Activated CD4-positive, alpha-beta T cell treated with anti-CD3 and anti-CD28 coated beads for 36 hours (primary cell): ENCODE measurements around the gene ZNF574. TPM values are rescaled to one million over a fixed set of nuclear protein-coding genes. Genes with fewer than 3 reads are reported as not detected.
A peak's percentile ranks its signal among the peaks of the same experiment; 100 is the strongest.

Experiments used
- ATAC-seq: fragments of 200-7000 bp; cut with Tn5 transposase; one replicate; pipeline ENCODE4 v1.10.0; 2021; ENCODE audit warnings: mild to moderate bottlenecking, moderate library complexity
- CTCF ChIA-PET: fragments of 350-600 bp; sonication (Branson Sonifier 250); formaldehyde crosslinking; loops from one replicate; lab custom pipeline; 2021; ENCODE audit warnings: antibody characterized with exemption; lab: Charles Lee
- POLR2A ChIA-PET: fragments of 350-600 bp; sonication (Branson Sonifier 250); formaldehyde crosslinking; loops from one replicate; lab custom pipeline; 2021; ENCODE audit warnings: antibody characterized with exemption, inconsistent platforms; lab: Charles Lee
- DNase-seq: peaks from one replicate; pipeline ENCODE4 v3.0.0-alpha.2; 2020
- H3K27ac Mint-ChIP-seq: one replicate; pipeline ENCODE4 v1.8.0; 2021; ENCODE audit warnings: mixed read lengths
- H3K27me3 Mint-ChIP-seq: one replicate; pipeline ENCODE4 v1.8.0; 2021; ENCODE audit warnings: mixed read lengths
- H3K36me3 Mint-ChIP-seq: one replicate; pipeline ENCODE4 v1.8.0; 2021; ENCODE audit warnings: low read depth, mixed read lengths
- H3K4me1 Mint-ChIP-seq: one replicate; pipeline ENCODE4 v1.8.0; 2021; ENCODE audit warnings: mixed read lengths
- H3K4me3 Mint-ChIP-seq: one replicate; pipeline ENCODE4 v1.8.0; 2021; ENCODE audit warnings: mild to moderate bottlenecking, moderate library complexity, mixed read lengths
- H3K9me3 Mint-ChIP-seq: one replicate; pipeline ENCODE4 v1.8.0; 2021; ENCODE audit warnings: low read depth, mixed read lengths
- intact Hi-C, 2 experiments: fragments of 100-400 bp; cut with DNase I in 1 of 2; cut with micrococcal nuclease in 1 of 2; formaldehyde crosslinking; loops; one replicate each; pipeline versions ENCODE4 v1.14.2 to v1.15.1; 2022 to 2024; cut with DNase I, micrococcal nuclease
- total RNA-seq, 2 experiments: library from RNA; stranded (reverse); gene quantifications; one replicate each; pipeline ENCODE4 v1.2.3, GENCODE V29; 2021

ZNF574 gene
- total RNA-seq, 2 experiments from 2014 or later: 10.7 to 14.8 TPM

DNA sequence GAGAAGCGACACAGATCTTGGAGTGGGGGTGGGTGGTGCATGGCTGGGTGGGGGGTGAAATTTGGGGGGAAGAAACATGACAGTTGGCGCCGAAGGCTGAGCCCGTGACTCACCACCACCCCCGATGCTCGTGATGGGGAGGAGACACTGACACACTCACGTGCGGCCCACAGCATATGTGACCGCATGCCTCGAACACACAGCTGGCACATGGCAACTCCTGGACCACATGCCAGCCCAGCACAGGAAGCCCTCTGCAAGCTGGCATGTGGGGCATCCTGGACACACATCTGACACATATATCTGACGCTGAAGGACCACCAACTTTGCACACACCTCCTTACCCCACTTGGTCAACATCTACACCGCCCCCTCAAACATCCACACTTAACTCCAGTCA is 4.7 kb upstream of the ZNF574 start:
- ATAC-seq: no peak
- no peak for DNase-seq
- H3K4me3 Mint-ChIP-seq: no peak overlapping the region
- intact Hi-C loops: no loop called here
- H3K4me1 Mint-ChIP-seq: peaks cover 5% of the 10 kb centered on the region
- CTCF ChIA-PET: interaction anchor here (0.5 to 1.1 kb wide), 2 partner anchors 39 to 111 kb away, joined by 3 read pairs; no protein-coding TSS in a partner anchor
- H3K9me3 Mint-ChIP-seq: no peaks in the 10 kb centered on the region
- H3K36me3 Mint-ChIP-seq: peaks cover 4% of the 10 kb centered on the region
- POLR2A ChIA-PET: no interaction called here
- H3K27me3 Mint-ChIP-seq: no peaks in the 10 kb centered on the region
- H3K27ac Mint-ChIP-seq: no peak overlapping the region

DNA sequence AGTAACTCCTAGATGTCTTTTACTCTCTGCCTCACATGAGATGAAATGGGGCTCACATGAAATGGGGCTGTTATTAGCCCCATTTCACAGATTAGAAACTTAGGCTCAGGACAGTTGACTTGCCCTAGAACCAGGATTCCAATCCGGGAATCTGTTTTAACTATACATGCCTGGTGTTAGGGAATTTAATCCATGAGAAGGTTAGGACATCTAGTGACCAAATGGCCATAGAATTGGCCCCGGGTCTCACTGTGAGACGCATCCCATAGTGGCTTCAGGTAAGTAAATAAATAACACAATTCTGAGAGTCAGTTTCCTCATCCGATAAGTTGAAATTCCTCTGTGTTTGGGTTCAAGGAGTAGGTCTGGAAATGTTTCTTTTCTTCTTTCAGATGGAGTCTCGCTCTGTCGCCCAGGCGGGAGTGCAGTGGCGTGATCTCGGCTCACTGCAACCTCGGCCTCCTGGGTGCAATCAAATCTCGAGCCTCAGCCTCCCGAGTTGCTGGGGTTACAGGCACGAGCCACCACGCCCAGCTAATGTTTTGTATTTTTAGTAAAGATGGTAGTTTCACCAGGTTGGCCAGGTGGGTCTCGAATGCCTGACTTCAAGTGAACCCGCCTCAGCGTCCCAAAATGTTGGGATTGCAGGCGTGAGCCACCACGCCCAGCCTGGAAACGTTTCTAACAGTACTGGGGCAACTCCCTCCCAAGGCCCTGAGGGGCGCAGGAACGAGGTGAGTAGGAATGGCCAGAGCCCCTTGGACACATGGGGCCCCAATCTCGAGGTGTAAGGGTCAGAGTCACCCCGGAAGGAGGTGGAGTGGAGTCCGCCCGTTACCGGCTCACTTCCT is 1.2 kb upstream of the ZNF574 start:
- H3K4me3 Mint-ChIP-seq: peak overlapping the region; percentile 89
- no peaks in the 10 kb centered on the region for H3K27me3 Mint-ChIP-seq
- peak overlapping the region; percentile 99 for H3K27ac Mint-ChIP-seq
- CTCF ChIA-PET: no interaction called here
- no peaks in the 10 kb centered on the region for H3K9me3 Mint-ChIP-seq
- intact Hi-C loops: loop anchor here (1.0 to 5.0 kb wide), 12 partner anchors 23 to 1693 kb away; partner anchors contain the start of genes DEDD2 (in 1 of the 2), GSK3A (in 1 of the 2), HNRNPUL1 (in 1 of the 2) and PAFAH1B3 (in 1 of the 2)
- peaks cover 17% of the 10 kb centered on the region for H3K36me3 Mint-ChIP-seq
- POLR2A ChIA-PET: no interaction called here
- ATAC-seq: no peak
- DNase-seq: peak; percentile 30
- H3K4me1 Mint-ChIP-seq: peaks cover 27% of the 10 kb centered on the region

- H3K4me1 Mint-ChIP-seq: peaks cover 27% of the 10 kb centered on the region
- peak; percentile 0 for ATAC-seq
- no peak for DNase-seq
These were observed 676 bp upstream of the ZNF574 start for GRCh38 chr19:42075364-42075615.

DNA sequence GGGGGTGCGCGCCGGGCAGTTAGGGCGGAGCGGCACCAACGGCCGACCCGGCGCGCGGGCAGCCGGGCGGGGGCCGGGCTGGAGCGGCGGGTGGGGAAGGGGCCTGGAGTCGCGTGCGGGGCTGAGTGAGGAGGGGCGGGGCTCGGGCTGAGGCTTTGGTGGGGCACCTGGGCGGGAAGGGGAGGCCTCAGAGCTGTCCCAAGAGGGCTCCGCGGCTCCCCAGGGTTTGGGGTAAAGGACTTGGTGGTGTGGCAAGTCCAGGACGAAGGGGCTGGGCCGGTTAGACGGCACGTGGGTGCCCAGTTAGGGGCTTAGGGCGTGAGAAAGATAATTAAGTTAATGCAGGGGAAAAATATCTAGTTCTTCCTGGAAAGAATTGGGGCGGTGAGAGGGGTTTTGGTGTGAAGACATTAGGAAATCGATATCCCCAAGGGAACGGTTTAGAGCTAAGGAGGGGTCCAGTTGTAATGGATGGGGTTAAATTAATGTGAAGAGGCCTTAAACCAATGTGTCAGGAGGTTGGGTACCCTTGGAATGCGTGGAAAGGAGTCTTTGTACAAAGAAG is 496 bp downstream of the ZNF574 start:
- CTCF ChIA-PET: interaction anchor here (0.6 to 1.3 kb wide), 7 partner anchors 22 to 545 kb away, joined by 3 to 5 read pairs (median 3); partner anchors contain the start of gene GSK3A

More at GRCh38 chr19:42075364-42075615, 676 bp upstream of the ZNF574 start:
- ChIA-PET CTCF (no interaction called here), POLR2A (no interaction called here)
- peak overlapping the region; percentile 99 for H3K27ac Mint-ChIP-seq
- H3K4me3 Mint-ChIP-seq: peak overlapping the region; percentile 89
- no peaks in the 10 kb centered on the region for H3K27me3 Mint-ChIP-seq
- H3K36me3 Mint-ChIP-seq: peaks cover 17% of the 10 kb centered on the region
- no peaks in the 10 kb centered on the region for H3K9me3 Mint-ChIP-seq
- intact Hi-C loops: loop anchor here (1.0 to 5.0 kb wide), 12 partner anchors 24 to 1692 kb away; partner anchors contain the start of genes DEDD2 (in 1 of the 2), GSK3A (in 1 of the 2), HNRNPUL1 (in 1 of the 2) and PAFAH1B3 (in 1 of the 2)

DNA sequence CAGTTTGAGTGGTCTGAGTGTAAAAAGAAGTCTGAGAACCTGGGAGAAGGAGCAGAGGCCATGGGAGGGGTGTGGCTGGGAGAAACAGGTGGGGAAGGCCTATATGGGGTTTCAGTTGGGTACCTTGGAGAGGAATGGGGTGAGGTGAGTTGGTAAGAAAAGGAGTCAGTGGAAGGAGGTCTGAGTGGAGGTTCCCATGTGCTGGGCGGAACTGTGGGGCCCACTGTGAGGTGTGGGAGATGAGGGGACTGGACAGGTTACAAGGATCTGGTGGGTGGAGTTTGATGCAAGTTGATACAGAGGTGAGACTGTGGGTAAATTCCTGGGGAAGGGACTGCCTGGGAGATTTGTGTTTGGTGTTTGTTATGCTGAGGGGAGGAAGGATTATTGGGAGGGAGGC is 2.1 kb downstream of the ZNF574 start:
- DNase-seq (no peak), ATAC-seq (no peak)
- Mint-ChIP-seq H3K36me3 (peaks cover 27% of the 10 kb centered on the region), H3K4me1 (peaks cover 30% of the 10 kb centered on the region), H3K9me3 (no peaks in the 10 kb centered on the region), H3K27ac (peak overlapping the region; percentile 91), H3K27me3 (no peaks in the 10 kb centered on the region), H3K4me3 (peak overlapping the region; percentile 89)
- intact Hi-C loops: loop anchor here (5.0 kb wide), 4 partner anchors 191 to 1689 kb away; partner anchors contain the start of gene HNRNPUL1 (in 1 of the 2)
- POLR2A ChIA-PET: no interaction called here
- CTCF ChIA-PET: no interaction called here

More for the DNA sequence above, 496 bp downstream of the ZNF574 start:
- no peak for ATAC-seq
- H3K4me1 Mint-ChIP-seq: peaks cover 30% of the 10 kb centered on the region
- no peaks in the 10 kb centered on the region for H3K27me3 Mint-ChIP-seq
- peak overlapping the region; percentile 91 for H3K27ac Mint-ChIP-seq
- H3K36me3 Mint-ChIP-seq: peaks cover 20% of the 10 kb centered on the region
- peak; percentile 63 for DNase-seq
- intact Hi-C loops: loop anchor here (1.0 to 5.0 kb wide), 11 partner anchors 45 to 1691 kb away; partner anchors contain the start of genes DEDD2 (in 1 of the 2), HNRNPUL1 (in 1 of the 2), MEGF8 (in 1 of the 2) and POU2F2 (in 1 of the 2)
- H3K4me3 Mint-ChIP-seq: peak overlapping the region; percentile 89
- H3K9me3 Mint-ChIP-seq: no peaks in the 10 kb centered on the region
- POLR2A ChIA-PET: interaction anchor here (0.6 to 1.0 kb wide), 4 partner anchors 42 to 859 kb away, joined by 3 to 5 read pairs (median 4); partner anchors contain the start of gene RPS19

DNA sequence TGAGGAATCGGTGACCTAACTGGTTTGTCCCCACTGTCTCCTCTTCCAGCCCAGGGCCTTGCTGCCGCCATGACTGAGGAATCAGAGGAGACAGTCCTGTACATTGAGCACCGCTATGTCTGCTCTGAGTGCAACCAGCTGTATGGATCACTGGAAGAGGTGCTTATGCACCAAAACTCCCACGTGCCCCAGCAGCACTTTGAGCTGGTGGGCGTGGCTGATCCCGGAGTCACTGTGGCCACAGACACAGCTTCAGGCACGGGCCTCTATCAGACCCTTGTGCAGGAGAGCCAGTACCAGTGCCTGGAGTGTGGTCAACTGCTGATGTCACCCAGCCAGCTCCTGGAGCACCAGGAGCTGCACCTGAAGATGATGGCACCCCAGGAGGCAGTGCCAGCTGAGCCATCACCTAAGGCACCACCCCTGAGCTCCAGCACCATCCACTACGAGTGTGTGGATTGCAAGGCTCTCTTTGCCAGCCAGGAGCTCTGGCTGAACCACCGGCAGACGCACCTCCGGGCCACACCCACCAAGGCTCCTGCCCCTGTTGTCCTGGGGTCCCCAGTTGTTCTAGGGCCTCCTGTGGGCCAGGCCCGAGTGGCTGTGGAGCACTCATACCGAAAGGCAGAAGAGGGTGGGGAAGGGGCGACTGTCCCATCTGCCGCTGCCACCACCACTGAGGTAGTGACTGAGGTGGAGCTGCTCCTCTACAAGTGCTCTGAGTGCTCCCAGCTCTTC is 2.7 kb downstream of the ZNF574 start:
- POLR2A ChIA-PET: interaction anchor here (0.5 kb wide), 1 partner anchor 69 kb away, joined by 9 read pairs; no protein-coding TSS in a partner anchor
- no peaks in the 10 kb centered on the region for H3K9me3 Mint-ChIP-seq
- intact Hi-C loops: loop anchor here (5.0 kb wide), 4 partner anchors 191 to 1689 kb away; partner anchors contain the start of gene HNRNPUL1 (in 1 of the 2)
- no peak overlapping the region for H3K27ac Mint-ChIP-seq
- no peak for ATAC-seq
- peaks cover 30% of the 10 kb centered on the region for H3K4me1 Mint-ChIP-seq
- CTCF ChIA-PET: interaction anchor here (1.1 kb wide), 1 partner anchor 201 kb away, joined by 3 read pairs; no protein-coding TSS in a partner anchor
- H3K4me3 Mint-ChIP-seq: no peak overlapping the region
- DNase-seq: no peak
- H3K27me3 Mint-ChIP-seq: no peaks in the 10 kb centered on the region
- peaks cover 27% of the 10 kb centered on the region for H3K36me3 Mint-ChIP-seq

DNA sequence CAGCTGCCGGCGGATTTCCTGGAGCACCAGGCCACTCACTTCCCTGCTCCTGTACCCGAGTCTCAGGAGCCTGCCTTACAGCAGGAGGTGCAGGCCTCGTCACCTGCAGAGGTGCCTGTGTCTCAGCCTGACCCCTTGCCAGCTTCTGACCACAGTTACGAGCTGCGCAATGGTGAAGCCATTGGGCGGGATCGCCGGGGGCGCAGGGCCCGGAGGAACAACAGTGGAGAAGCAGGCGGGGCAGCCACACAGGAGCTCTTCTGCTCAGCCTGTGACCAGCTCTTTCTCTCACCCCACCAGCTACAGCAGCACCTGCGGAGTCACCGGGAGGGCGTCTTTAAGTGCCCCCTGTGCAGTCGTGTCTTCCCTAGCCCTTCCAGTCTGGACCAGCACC is 3.3 kb downstream of the ZNF574 start:
- POLR2A ChIA-PET: no interaction called here
- CTCF ChIA-PET: interaction anchor here (1.1 kb wide), 1 partner anchor 200 kb away, joined by 3 read pairs; no protein-coding TSS in a partner anchor
- no peaks in the 10 kb centered on the region for H3K27me3 Mint-ChIP-seq
- peaks cover 30% of the 10 kb centered on the region for H3K4me1 Mint-ChIP-seq
- H3K9me3 Mint-ChIP-seq: no peaks in the 10 kb centered on the region
- H3K4me3 Mint-ChIP-seq: no peak overlapping the region
- no peak for ATAC-seq
- intact Hi-C loops: loop anchor here (5.0 kb wide), 4 partner anchors 192 to 1688 kb away; partner anchors contain the start of gene HNRNPUL1 (in 1 of the 2)
- DNase-seq: no peak
- H3K36me3 Mint-ChIP-seq: peaks cover 27% of the 10 kb centered on the region
- H3K27ac Mint-ChIP-seq: no peak overlapping the region

- CTCF ChIA-PET: no interaction called here
- Mint-ChIP-seq H3K4me3 (no peak overlapping the region), H3K27me3 (no peaks in the 10 kb centered on the region), H3K27ac (no peak overlapping the region), H3K36me3 (peaks cover 27% of the 10 kb centered on the region), H3K9me3 (no peaks in the 10 kb centered on the region), H3K4me1 (peaks cover 27% of the 10 kb centered on the region)
- intact Hi-C loops: loop anchor here (5.0 kb wide), 4 partner anchors 193 to 1687 kb away; partner anchors contain the start of gene HNRNPUL1 (in 1 of the 2)
- DNase-seq (no peak), ATAC-seq (no peak)
- POLR2A ChIA-PET: no interaction called here
These were observed 4.2 kb downstream of the ZNF574 start for GRCh38 chr19:42079886-42080763.

GRCh38 chr19:42080764-42081375 is 4.9 kb downstream of the ZNF574 start:
- DNase-seq: no peak
- Mint-ChIP-seq H3K9me3 (no peaks in the 10 kb centered on the region), H3K36me3 (peaks cover 23% of the 10 kb centered on the region), H3K4me1 (peaks cover 25% of the 10 kb centered on the region), H3K27ac (no peak overlapping the region), H3K4me3 (no peak overlapping the region), H3K27me3 (no peaks in the 10 kb centered on the region)
- POLR2A ChIA-PET: no interaction called here
- ATAC-seq: no peak
- CTCF ChIA-PET: interaction anchor here (1.4 kb wide), 1 partner anchor 22 kb away, joined by 3 read pairs; no protein-coding TSS in a partner anchor
- intact Hi-C loops: no loop called here
